Psoas muscle (tissue), 8 donors: ENCODE measurements around the gene TUBA1B. TPM values are rescaled to one million over a fixed set of nuclear protein-coding genes. Genes with fewer than 3 reads are reported as not detected.
A peak's percentile ranks its signal among the peaks of the same experiment; 100 is the strongest.
"Not testable (repeated sequence)": the region's sequence is repeated elsewhere in the genome, so short reads cannot be mapped to it uniquely, and the experiment has no call there.

Source experiments
- ATAC-seq, 4 donors: fragments of 200-7000 bp; cut with Tn5 transposase; one replicate each; pipeline ENCODE4 v1.9.1; 2020; ENCODE audit warnings: moderate library complexity in 3 of 4, mild to moderate bottlenecking in 2 of 4
- DNase-seq, 2 donors: peaks; one replicate each; pipeline ENCODE4 v3.0.0-alpha.2; 2020
- H3K27ac ChIP-seq: fragments of 200-600 bp; one replicate; pipeline ENCODE4 v1.8.0; 2022
- H3K27me3 ChIP-seq, 3 donors: fragments of 200-600 bp in 1 of 3; one replicate each; pipeline versions ENCODE4 v1.6.1 to v1.8.0; 2013 to 2022; ENCODE audit warnings: low read length in 2 of 3, mild to moderate bottlenecking in 2 of 3, moderate library complexity in 1 of 3; ENCODE audit not compliant: insufficient read depth in 3 of 3
- H3K36me3 ChIP-seq, 2 donors: fragments of 200-600 bp in 1 of 2; one replicate each; pipeline versions ENCODE4 v1.6.1 to v1.8.0; 2013 to 2022; ENCODE audit warnings: low read depth in 1 of 2, mild to moderate bottlenecking in 1 of 2, moderate library complexity in 1 of 2; ENCODE audit not compliant: insufficient read depth in 1 of 2
- H3K4me1 ChIP-seq: fragments of 200-600 bp; one replicate; pipeline ENCODE4 v1.8.0; 2022
- H3K4me3 ChIP-seq: fragments of 200-600 bp; one replicate; pipeline ENCODE4 v1.8.0; 2022; ENCODE audit warnings: mild to moderate bottlenecking
- H3K9me3 ChIP-seq: fragments of 200-600 bp; one replicate; pipeline ENCODE4 v1.8.0; 2022
- WGBS, 3 donors: extraction: QIAGEN DNeasy Blood & Tissue Kit; methylation state at CpG; one replicate each; pipeline versions ENCODE4 v1.1.6 to v1.1.7; 2013; 5-methylcytosine and 5-hydroxymethylcytosine counted together
- intact Hi-C, 2 donors: fragments of 100-400 bp; cut with DNase I; formaldehyde crosslinking; loops; one replicate each; pipeline versions ENCODE4 v1.11.0 to v1.14.2; 2022
- polyA plus RNA-seq, 3 donors: library from polyadenylated mRNA; stranded (reverse); fragments of 200-250 nt; gene quantifications; one replicate each; pipeline ENCODE4 v1.2.3, GENCODE V29; 2013
- total RNA-seq, 4 donors: library from RNA; stranded (reverse); fragmentation: NEBNext Ultra II Directional in 2 of 4; extraction: Animal tissue kit (Norgen Biotek cat#: 25700) in 2 of 4; gene quantifications; one replicate each; pipeline versions ENCODE4 v1.2.1 to v1.2.4, GENCODE V29; 2021 to 2023
- TF ChIP-seq, protein P1 (sequence below): fragments of 200-600 bp; IDR thresholded peaks from one replicate; pipeline ENCODE4 v1.8.0; 2022; ENCODE audit warnings: antibody characterized with exemption
- donor health status: healthy with polysubstance abuse.
- donor health status: DM: no; HTN: no; CAD: no; lungs with moderate emphysema.
- donor health status: Bipolar disorder and iron deficiency.
- donor health status: healthy.
- donor health status: DM: yes; HTN: yes; CAD: no.
- donor health status: DM: no; HTN: no; CAD: no.
- donor health status: DM: no; HTN: no; CAD: no.
- donor health status: DM: yes; HTN: yes; CAD: no.

The TUBA1B gene
- total and polyA plus RNA-seq, 7 donors, result 101 to 1,147 (median 294) TPM

GRCh38 chr12:49129332-49130150 lies 1.7 kb downstream of the TUBA1B start:
- Histone ChIP-seq H3K36me3 (peaks cover 6 to 28% of the 10 kb centered on the region in 2 donors), H3K4me1 (peaks cover 16% of the 10 kb centered on the region), H3K27me3 (no peaks in the 10 kb centered on the region), H3K4me3 (peak overlapping the region; percentile 89), H3K27ac (peak overlapping the region; percentile 97), H3K9me3 (no peaks in the 10 kb centered on the region)
- DNase-seq (peak in 1 of 2 donors; percentile 21), ATAC-seq (no peak)
- intact Hi-C loops, result loop anchor here in 1 of 2 donors (2.0 kb wide), 3 partner anchors 19 to 105 kb away; partner anchors contain the start of genes LMBR1L and TUBA1A
- 38 to 52% (median 43%) methylated on average over 18 of the region's 18 CpGs for WGBS, 3 donors
- TF ChIP-seq, protein P1, sequence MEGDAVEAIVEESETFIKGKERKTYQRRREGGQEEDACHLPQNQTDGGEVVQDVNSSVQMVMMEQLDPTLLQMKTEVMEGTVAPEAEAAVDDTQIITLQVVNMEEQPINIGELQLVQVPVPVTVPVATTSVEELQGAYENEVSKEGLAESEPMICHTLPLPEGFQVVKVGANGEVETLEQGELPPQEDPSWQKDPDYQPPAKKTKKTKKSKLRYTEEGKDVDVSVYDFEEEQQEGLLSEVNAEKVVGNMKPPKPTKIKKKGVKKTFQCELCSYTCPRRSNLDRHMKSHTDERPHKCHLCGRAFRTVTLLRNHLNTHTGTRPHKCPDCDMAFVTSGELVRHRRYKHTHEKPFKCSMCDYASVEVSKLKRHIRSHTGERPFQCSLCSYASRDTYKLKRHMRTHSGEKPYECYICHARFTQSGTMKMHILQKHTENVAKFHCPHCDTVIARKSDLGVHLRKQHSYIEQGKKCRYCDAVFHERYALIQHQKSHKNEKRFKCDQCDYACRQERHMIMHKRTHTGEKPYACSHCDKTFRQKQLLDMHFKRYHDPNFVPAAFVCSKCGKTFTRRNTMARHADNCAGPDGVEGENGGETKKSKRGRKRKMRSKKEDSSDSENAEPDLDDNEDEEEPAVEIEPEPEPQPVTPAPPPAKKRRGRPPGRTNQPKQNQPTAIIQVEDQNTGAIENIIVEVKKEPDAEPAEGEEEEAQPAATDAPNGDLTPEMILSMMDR, result no peak

- 68 to 83% (median 81%) methylated on average over 5 to 8 of the region's 8 CpGs for WGBS, 3 donors
These were observed 3.2 kb downstream of the TUBA1B start for GRCh38 chr12:49127971-49128370.

DNA sequence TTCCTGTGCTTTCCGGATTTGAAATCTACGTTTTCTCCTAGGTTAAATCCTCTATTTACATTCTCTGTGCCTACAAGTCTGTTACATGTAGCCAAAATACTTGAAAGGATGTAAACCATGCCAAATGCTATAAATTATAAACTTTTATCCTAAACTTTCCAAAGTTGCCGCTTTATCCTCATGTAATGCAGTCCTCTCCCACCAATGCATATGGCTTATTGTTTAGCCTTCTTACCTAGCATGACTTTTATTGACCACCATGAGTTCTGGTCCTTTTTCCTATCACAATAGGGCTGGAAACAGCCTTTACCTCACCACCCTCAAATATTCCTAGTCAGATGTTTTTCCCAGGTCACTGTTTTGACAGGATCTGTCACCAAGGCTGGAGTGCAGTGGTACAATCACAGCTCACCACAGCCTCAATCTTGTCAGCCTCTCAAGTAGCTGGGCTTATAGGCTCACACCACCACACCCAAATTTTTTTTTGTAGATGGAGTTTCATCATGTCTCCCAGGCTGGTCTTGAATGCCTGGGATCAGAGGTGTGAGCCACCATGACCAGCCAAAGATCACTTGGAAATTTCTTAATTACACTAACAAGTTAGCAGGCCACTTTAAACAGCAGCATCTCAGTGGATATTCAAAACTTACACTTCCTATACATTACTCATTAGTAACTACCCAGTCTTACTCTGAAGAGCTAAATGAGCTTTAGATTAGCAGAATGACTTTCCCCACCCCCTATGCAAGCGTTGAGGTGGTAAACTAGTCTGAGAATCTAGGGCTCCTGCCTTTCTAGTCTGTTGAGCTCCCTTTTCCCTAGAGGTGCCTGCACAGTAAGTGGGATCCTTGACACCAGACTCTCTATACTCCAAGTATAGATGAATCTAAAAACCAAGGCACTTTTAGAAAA lies 4.1 kb downstream of the TUBA1B start:
- Histone ChIP-seq H3K27ac (no peak overlapping the region), H3K27me3 (no peaks in the 10 kb centered on the region), H3K9me3 (no peaks in the 10 kb centered on the region), H3K4me3 (no peak overlapping the region), H3K36me3 (peaks cover 6 to 28% of the 10 kb centered on the region in 2 donors), H3K4me1 (peaks cover 9% of the 10 kb centered on the region)
- TF ChIP-seq, protein P1, result no peak
- ATAC-seq (no peak), DNase-seq (no peak)
- WGBS, 3 donors, result 92 to 93% (median 92%) methylated on average over 4 of the region's 4 CpGs
- intact Hi-C loops, result no loop called here

More at GRCh38 chr12:49127971-49128370, 3.2 kb downstream of the TUBA1B start:
- H3K27me3 ChIP-seq, ATAC-seq, intact Hi-C loops, DNase-seq, H3K27ac ChIP-seq, H3K4me1 ChIP-seq, H3K4me3 ChIP-seq, H3K9me3 ChIP-seq: not testable (repeated sequence)
- H3K36me3 ChIP-seq, result peaks cover 6 to 28% of the 10 kb centered on the region in 2 donors

GRCh38 chr12:49121047-49121696 lies 10.0 kb downstream of the TUBA1B start:
- intact Hi-C loops, result loop anchor here (2.0 to 5.0 kb wide), 3 partner anchors 32 to 59 kb away; partner anchors contain the start of gene KMT2D (in 1 of the 2)
- H3K27ac ChIP-seq, result no peak overlapping the region
- DNase-seq (no peak), ATAC-seq (peak; percentile 79 to 96 (median 91))
- H3K4me3 ChIP-seq, result no peak overlapping the region
- 26 to 29% (median 26%) methylated on average over 6 of the region's 6 CpGs for WGBS, 3 donors
- no peaks in the 10 kb centered on the region for H3K27me3 ChIP-seq
- no peaks in the 10 kb centered on the region for H3K4me1 ChIP-seq
- no peaks in the 10 kb centered on the region for H3K9me3 ChIP-seq
- TF ChIP-seq, protein P1, result peak; percentile 60
- no peaks in the 10 kb centered on the region for H3K36me3 ChIP-seq
